ENCODE data around the gene CDKN2A. TPM values are rescaled to one million over a fixed set of nuclear protein-coding genes. Genes with fewer than 3 reads are reported as not detected.

CDKN2A gene
- polyA plus RNA-seq, 1 of the 3 experiments (the other 2 are of a cell fraction): 41.4 TPM

GRCh38 chr9:22005702-22006606 lies 11.8 kb upstream of the CDKN2A start:
- DNase-seq: peak; percentile 21
- CTCF ChIA-PET: interaction anchor here (5.1 to 5.8 kb wide), 2 partner anchors 9 to 196 kb away, joined by 60 to 109 read pairs; partner anchors contain the start of genes CDKN2A and CDKN2B-AS1
- Histone ChIP-seq H3K4me3 (ENCODE audit: low read depth in 2 of 2, low read length in 1 of 2) (peak overlapping the region; percentile 40), H3K9ac (no peak overlapping the region), H3K79me2 (ENCODE audit: insufficient read depth) (no peaks in the 10 kb centered on the region; the same call in 1 of the 2 replicates), H3K36me3 (replicated peaks in 1 of 2; ENCODE audit: control insufficient read depth in 1 of 2, insufficient read depth in 2 of 2, low read length in 1 of 2) (peaks cover 0 to 4% of the 10 kb centered on the region in 2 experiments), H3K9me2 (no peaks in the 10 kb centered on the region), H4K20me1 (ENCODE audit: insufficient read depth) (no peaks in the 10 kb centered on the region), H3F3A (replicated peaks; ENCODE audit: insufficient read depth) (peaks cover 15% of the 10 kb centered on the region), H3K9me3 (no peaks in the 10 kb centered on the region), H3K4me1 (ENCODE audit: control insufficient read depth in 1 of 2, insufficient read depth in 2 of 2, low read depth in 1 of 2, low read length in 1 of 2) (peaks cover 0 to 16% of the 10 kb centered on the region in 2 experiments; a peak in 2 of 4 replicates), H3K27ac (ENCODE audit: low read depth in 2 of 2, low read length in 1 of 2) (no peak overlapping the region), H3K4me2 (peak overlapping the region; percentile 58), H3K27me3 (ENCODE audit: insufficient read depth) (no peaks in the 10 kb centered on the region; the same call in 1 of the 2 replicates), H2AFZ (ENCODE audit: low read depth) (no peak overlapping the region)
- POLR2A ChIA-PET: no interaction called here
- TF ChIP-seq MXI1 (IDR thresholded peaks at IDR 0.05; ENCODE audit: low read depth, low read length) (no peak), NFIC (IDR thresholded peaks at IDR 0.05; ENCODE audit: borderline replicate concordance) (no peak), FOXM1 (IDR thresholded peaks at IDR 0.05; ENCODE audit: low read depth) (no peak)
- WGBS (ENCODE audit: low lambda C conversion rate): 6% methylated on average over 17 of the region's 44 CpGs

- WGBS (ENCODE audit: low lambda C conversion rate): 27% methylated on average over 19 of the region's 25 CpGs
- no peaks in the 10 kb centered on the region for H3K9me3 ChIP-seq
- POLR2A ChIA-PET: no interaction called here
- H3K4me1 ChIP-seq (ENCODE audit: control insufficient read depth in 1 of 2, insufficient read depth in 2 of 2, low read depth in 1 of 2, low read length in 1 of 2): peaks cover 0 to 16% of the 10 kb centered on the region in 2 experiments; a peak in 2 of 4 replicates
- CTCF ChIA-PET: no interaction called here
- peak overlapping the region; percentile 58 for H3K4me2 ChIP-seq
- peak; percentile 21 for DNase-seq
- peak overlapping the region; percentile 40 for H3K4me3 ChIP-seq (ENCODE audit: low read depth in 2 of 2, low read length in 1 of 2)
- H3K27ac ChIP-seq (ENCODE audit: low read depth in 2 of 2, low read length in 1 of 2): no peak overlapping the region
- H3F3A ChIP-seq (replicated peaks; ENCODE audit: insufficient read depth): peaks cover 15% of the 10 kb centered on the region
- peaks cover 0 to 4% of the 10 kb centered on the region in 2 experiments for H3K36me3 ChIP-seq (replicated peaks in 1 of 2; ENCODE audit: control insufficient read depth in 1 of 2, insufficient read depth in 2 of 2, low read length in 1 of 2)
- H4K20me1 ChIP-seq (ENCODE audit: insufficient read depth): no peaks in the 10 kb centered on the region
- TF ChIP-seq TAF1 (IDR thresholded peaks at IDR 0.05; ENCODE audit: borderline replicate concordance, low read depth, low read length) (no peak), MXI1 (IDR thresholded peaks at IDR 0.05; ENCODE audit: low read depth, low read length) (no peak), CTCF (IDR thresholded peaks at IDR 0.05) (peak; percentile 19; the same call in 1 of the 2 replicates)
- no peak overlapping the region for H2AFZ ChIP-seq (ENCODE audit: low read depth)
- H3K27me3 ChIP-seq (ENCODE audit: insufficient read depth): no peaks in the 10 kb centered on the region; the same call in 1 of the 2 replicates
- H3K79me2 ChIP-seq (ENCODE audit: insufficient read depth): no peaks in the 10 kb centered on the region; the same call in 1 of the 2 replicates
- H3K9ac ChIP-seq: no peak overlapping the region
- no peaks in the 10 kb centered on the region for H3K9me2 ChIP-seq
These were observed 11.0 kb upstream of the CDKN2A start for GRCh38 chr9:22005021-22005701.

All from SK-N-SH (cell line).